ENCODE data around the gene NSF.

GRCh38 chr17:46719891-46720290, 129.4 kb downstream of the NSF start:
- TF ChIP-seq POLR2AphosphoS5 (IDR thresholded peaks at IDR 0.05; ENCODE audit: low read depth, low read length) (no peak), FOXP2 (optimal IDR thresholded peaks at IDR 0.05; ENCODE audit: borderline replicate concordance, extremely low read depth, extremely low read length, insufficient read depth) (no peak)

Measured in PFSK-1 (cell line).